HepG2 (cell line): ENCODE measurements around the gene MAJIN. TPM values are rescaled to one million over a fixed set of nuclear protein-coding genes. Genes with fewer than 3 reads are reported as not detected.

ENCODE experiments used
- ATAC-seq: fragments of 200-7000 bp; cut with Tn5 transposase; 3 replicates; pipeline ENCODE4 v1.9.1; 2020; ENCODE audit warnings: mild to moderate bottlenecking, moderate library complexity
- BruUV-seq: library from RNA; stranded (reverse); fragments of 400-500 nt; replicated peaks from 2 replicates; lab custom pipeline; 2021; lab: Mats Ljungman, UMichigan
- CTCF ChIA-PET: fragments of 300-600 bp; formaldehyde crosslinking; extraction: SDS; loops from one replicate; lab custom pipeline; 2021; ENCODE audit warnings: low total read pairs, inconsistent platforms, low intra/inter-chr PET ratio; lab: Yijun Ruan, JAX
- POLR2A ChIA-PET: fragments of 350-600 bp; sonication (Branson Sonifier 250); formaldehyde crosslinking; loops from one replicate; lab custom pipeline; 2020; ENCODE audit warnings: antibody characterized with exemption, inconsistent platforms; lab: Yijun Ruan, JAX
- DNase-seq: peaks from one replicate; pipeline ENCODE4 v3.0.0-alpha.2; 2015; ENCODE audit warnings: low spot score
- FAIRE-seq: peaks from 3 replicates; lab custom pipeline; 2011; peaks lifted over from hg19 to GRCh38; lab: Jason Lieb, UNC
- H2AFZ ChIP-seq: one replicate; pipeline ENCODE4 v1.6.1; 2011; ENCODE audit warnings: low read length, inconsistent platforms
- H3K27ac ChIP-seq: fragments of 300-600 bp; 3 replicates; pipeline ENCODE4 v1.8.0; 2011; ENCODE audit warnings: mixed run types, mild to moderate bottlenecking, mixed read lengths, low read length, inconsistent platforms; ENCODE audit not compliant: insufficient read depth; ENCODE audit errors: extremely low read length
- H3K27me3 ChIP-seq, 2 experiments: fragments of 200-600 bp in 1 of 2; 2 replicates in 1 of 2; 3 replicates in 1 of 2; pipeline versions ENCODE4 v1.6.0 to v1.8.0; 2011; ENCODE audit warnings: low read length in 2 of 2, mild to moderate bottlenecking in 2 of 2, moderate library complexity in 2 of 2, inconsistent platforms in 1 of 2; ENCODE audit not compliant: insufficient read depth in 2 of 2, control insufficient read depth in 1 of 2
- H3K36me3 ChIP-seq, 2 experiments: fragments of 200-600 bp in 1 of 2; replicated peaks in 1 of 2; 2 replicates in 1 of 2; 3 replicates in 1 of 2; pipeline versions ENCODE4 v1.5.1 to v1.8.0; 2011; ENCODE audit warnings: low read length in 2 of 2, inconsistent platforms in 1 of 2; ENCODE audit not compliant: insufficient read depth in 2 of 2, control insufficient read depth in 1 of 2
- H3K4me1 ChIP-seq: 2 replicates; pipeline ENCODE4 v1.5.1; 2012; ENCODE audit warnings: low read length, inconsistent platforms; ENCODE audit not compliant: insufficient read depth
- H3K4me2 ChIP-seq: 2 replicates; pipeline ENCODE4 v1.6.0; 2011; ENCODE audit warnings: low read depth, low read length, inconsistent platforms
- H3K4me3 ChIP-seq, 3 experiments: fragments of 200-600 bp in 1 of 3; sonication (generic), shearing (Covaris generic) in 1 of 3; replicated peaks in 1 of 3; 2 replicates each; pipeline ENCODE4 v1.5.1; 2011 to 2016; ENCODE audit warnings: low read length in 3 of 3, inconsistent platforms in 2 of 3, low read depth in 2 of 3, mild to moderate bottlenecking in 2 of 3, control low read depth in 1 of 3, mixed read lengths in 1 of 3; ENCODE audit not compliant: insufficient read depth in 1 of 3
- H3K79me2 ChIP-seq: one replicate; pipeline ENCODE4 v1.6.1; 2011; ENCODE audit warnings: low read length, inconsistent platforms; ENCODE audit not compliant: insufficient read depth
- H3K9ac ChIP-seq: 2 replicates; pipeline ENCODE4 v1.6.0; 2011; ENCODE audit warnings: mild to moderate bottlenecking, low read depth, low read length, inconsistent platforms; ENCODE audit not compliant: insufficient read depth
- H3K9me3 ChIP-seq: 2 replicates; pipeline ENCODE4 v1.5.1; 2012; ENCODE audit warnings: mild to moderate bottlenecking, low read length
- H4K20me1 ChIP-seq: 2 replicates; pipeline ENCODE4 v1.6.0; 2011; ENCODE audit warnings: inconsistent platforms, mild to moderate bottlenecking, low read length, moderate library complexity; ENCODE audit not compliant: insufficient read depth
- BRD4 ChIP-seq: sonication (generic); formaldehyde crosslinking; IDR thresholded peaks from 2 replicates; pipeline ENCODE4 v1.4.0; 2020; ENCODE audit warnings: missing genetic modification reagents
- ERF ChIP-seq: IDR thresholded peaks from 2 replicates; pipeline ENCODE4 v1.6.1; 2018; ENCODE audit warnings: missing biosample characterization, missing genetic modification reagents
- HIVEP1 ChIP-seq: sonication (generic); formaldehyde crosslinking; IDR thresholded peaks from 2 replicates; pipeline ENCODE4 v1.4.0; 2020; ENCODE audit warnings: mild to moderate bottlenecking, missing genetic modification reagents
- KDM5A ChIP-seq: fragments of 200-600 bp; sonication (generic); IDR thresholded peaks from 2 replicates; pipeline ENCODE4 v1.7.0; 2018; ENCODE audit warnings: antibody characterized with exemption, mild to moderate bottlenecking, low read length, borderline replicate concordance
- NFYB ChIP-seq: sonication (generic); formaldehyde crosslinking; IDR thresholded peaks from 2 replicates; pipeline ENCODE4 v1.4.0; 2020; ENCODE audit warnings: missing genetic modification reagents
- RBAK ChIP-seq: sonication (generic); formaldehyde crosslinking; IDR thresholded peaks from 2 replicates; pipeline ENCODE4 v1.5.1; 2020; ENCODE audit warnings: mild to moderate bottlenecking, missing genetic modification reagents
- TAF15 ChIP-seq: fragments of 200-400 bp; formaldehyde crosslinking; IDR thresholded peaks from one replicate; pipeline ENCODE4 v1.6.1; 2018; ENCODE audit warnings: mild to moderate bottlenecking, low read depth, low read length; ENCODE audit not compliant: poor library complexity, severe bottlenecking
- THYN1 ChIP-seq: sonication (generic); formaldehyde crosslinking; IDR thresholded peaks from 2 replicates; pipeline ENCODE4 v1.8.1; 2023; ENCODE audit warnings: low read depth, mild to moderate bottlenecking, moderate library complexity, missing genetic modification reagents, borderline replicate concordance
- TOE1 ChIP-seq: sonication (generic); formaldehyde crosslinking; IDR thresholded peaks from 2 replicates; pipeline ENCODE4 v1.4.0; 2020; ENCODE audit warnings: mild to moderate bottlenecking, missing genetic modification reagents
- ZEB1 ChIP-seq: IDR thresholded peaks from 2 replicates; pipeline ENCODE4 v1.6.1; 2012; ENCODE audit warnings: mild to moderate bottlenecking, low read depth, inconsistent platforms; ENCODE audit not compliant: insufficient replicate concordance
- ZMAT3 ChIP-seq: sonication (generic); formaldehyde crosslinking; conservative IDR thresholded peaks from 2 replicates; pipeline ENCODE4 v1.7.0; 2021; ENCODE audit warnings: missing genetic modification reagents
- ZNF766 ChIP-seq: sonication (generic); formaldehyde crosslinking; IDR thresholded peaks from 2 replicates; pipeline ENCODE4 v1.5.0; 2020; ENCODE audit warnings: missing genetic modification reagents, borderline replicate concordance
- WGBS: methylation state at CpG from one replicate; pipeline ENCODE4 v1.1.6; 2017; ENCODE audit warnings: low lambda C conversion rate; 5-methylcytosine and 5-hydroxymethylcytosine counted together
- in situ Hi-C: cut with HindIII; loops from 2 replicates; pipeline ENCODE4 v1.10.0; 2017; ENCODE audit warnings: low pct_unique_long_range_greater_than_20kb; ENCODE audit not compliant: extremely low pct_ligation_motif_present
- intact Hi-C: fragments of 100-400 bp; cut with micrococcal nuclease; formaldehyde crosslinking; loops from one replicate; pipeline ENCODE4 v1.10.0; 2022; ENCODE audit not compliant: unreplicated experiment
- polyA plus RNA-seq, 8 experiments: library from polyadenylated mRNA; depleted of rRNA in 3 of 8; stranded (reverse) in 7 of 8; unstranded in 1 of 8; fragments of >200 nt; fragmentation: Illumina TruSeq in 4 of 8; extraction: Trizol in 4 of 8; gene quantifications; 2 replicates each; pipeline versions ENCODE4 v1.2.1 to v1.2.3, GENCODE V29; 2011 to 2016; ENCODE audit warnings: low read depth in 4 of 8, missing spikeins in 1 of 8, mixed read lengths in 1 of 8; ENCODE audit not compliant: insufficient read depth in 1 of 8
- total RNA-seq, 5 experiments: library from RNA; depleted of rRNA; stranded (reverse); fragments of >200 nt; fragmentation: Illumina TruSeq; extraction: Trizol; gene quantifications; 2 replicates each; pipeline ENCODE4 v1.2.3, GENCODE V29; 2016; ENCODE audit warnings: low read depth in 1 of 5
- TF ChIP-seq, protein P1 (sequence below): sonication (generic); formaldehyde crosslinking; IDR thresholded peaks from 2 replicates; pipeline ENCODE4 v1.8.1; 2023; ENCODE audit warnings: mild to moderate bottlenecking, moderate library complexity, missing genetic modification reagents
- TF ChIP-seq, protein P2 (sequence below): sonication (generic); formaldehyde crosslinking; IDR thresholded peaks from 2 replicates; pipeline ENCODE4 v1.8.1; 2023; ENCODE audit warnings: missing genetic modification reagents, mild to moderate bottlenecking, borderline replicate concordance
- TF ChIP-seq, protein P3 (sequence below): sonication (generic); formaldehyde crosslinking; IDR thresholded peaks from 2 replicates; pipeline ENCODE4 v1.4.0; 2020; ENCODE audit warnings: missing genetic modification reagents

MAJIN gene
- total and polyA plus RNA-seq, 2 of the 13 experiments (the other 11 are each of a cell fraction or from before 2014, with no cell fraction given), result not detected

DNA sequence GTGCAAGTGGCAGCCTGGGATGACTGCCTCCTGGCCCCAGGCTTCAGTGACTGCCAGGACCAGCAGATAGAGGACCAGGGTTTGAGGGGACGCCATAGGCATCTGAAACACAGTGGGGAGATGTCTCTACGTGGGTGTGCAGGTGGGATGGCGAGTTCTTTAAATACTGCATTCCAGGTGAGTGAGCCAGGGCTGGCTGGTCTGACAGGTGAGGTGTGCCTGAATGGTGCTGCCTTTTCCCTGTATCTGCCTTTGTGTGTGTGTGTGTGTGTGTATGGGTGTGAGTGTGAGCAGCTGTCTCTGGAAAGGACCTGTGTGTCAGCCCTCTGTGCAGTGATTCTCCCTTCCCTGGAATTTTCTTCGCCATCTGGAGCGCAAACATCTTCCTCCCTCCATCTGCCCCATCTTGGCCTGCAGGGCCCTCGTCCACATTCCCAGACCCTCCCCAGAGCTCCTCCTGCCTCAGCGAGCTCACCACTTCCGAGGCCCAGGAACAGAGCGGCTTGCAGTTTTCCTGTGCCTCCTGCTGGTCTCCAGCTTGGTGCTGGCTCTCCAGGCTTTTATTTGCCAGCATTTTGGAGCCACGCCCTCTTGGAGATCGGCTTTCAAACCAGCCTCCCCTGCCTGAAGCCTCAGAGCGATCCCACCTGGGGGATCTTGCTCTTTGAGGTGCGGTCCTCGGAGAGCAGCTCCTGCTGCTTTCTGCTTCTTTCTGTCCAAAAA, 36.4 kb downstream of the MAJIN start, which contains the start of gene GPHA2 (continued):
- TF ChIP-seq ERF (CRISPR knock-in tag) (peak; percentile 64), TOE1 (CRISPR knock-in tag) (0 out of 2 replicates have a peak, but pooled peaks have one; percentile 60), THYN1 (CRISPR knock-in tag) (no peak), RBAK (CRISPR knock-in tag) (no peak), ZEB1 (peak; percentile 41)
- TF ChIP-seq, all 625 proteins: peak for 65

DNA sequence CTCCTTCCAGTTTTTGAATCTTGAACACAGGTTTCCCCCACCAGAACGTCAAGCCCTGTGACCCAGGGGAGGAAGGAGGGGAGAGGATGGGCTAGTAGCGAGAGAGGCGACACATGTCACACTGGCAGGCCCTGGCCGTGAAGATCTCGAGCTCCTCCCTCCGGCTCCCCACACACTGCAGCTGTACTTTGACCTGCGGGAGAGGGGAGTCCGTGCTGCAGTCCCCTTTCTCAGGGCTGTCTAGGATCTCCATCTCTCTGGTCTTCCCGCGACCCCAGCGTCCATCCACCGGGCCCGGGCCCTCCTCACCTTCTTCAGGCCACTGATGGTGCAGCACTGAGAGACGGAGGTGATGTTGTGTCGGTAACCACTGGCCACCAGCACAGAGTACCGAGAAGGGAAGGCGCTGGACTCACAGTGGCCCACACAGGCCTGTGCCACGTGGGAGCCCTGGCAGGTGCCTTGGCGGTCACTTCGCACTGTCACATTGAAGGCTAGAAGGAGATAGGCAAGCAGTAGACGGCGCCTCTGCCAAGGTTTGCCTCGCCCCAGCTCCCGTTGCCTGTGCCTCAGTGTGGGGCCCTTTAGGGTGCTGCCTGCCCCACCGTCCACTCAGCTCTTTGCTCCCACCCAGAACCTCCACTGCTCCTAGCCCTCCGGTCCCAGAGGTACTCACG, 37.1 kb downstream of the MAJIN start:
- 3% methylated on average over 13 of the region's 27 CpGs for WGBS
- FAIRE-seq, result peak; percentile 73
- TF ChIP-seq, protein P1, sequence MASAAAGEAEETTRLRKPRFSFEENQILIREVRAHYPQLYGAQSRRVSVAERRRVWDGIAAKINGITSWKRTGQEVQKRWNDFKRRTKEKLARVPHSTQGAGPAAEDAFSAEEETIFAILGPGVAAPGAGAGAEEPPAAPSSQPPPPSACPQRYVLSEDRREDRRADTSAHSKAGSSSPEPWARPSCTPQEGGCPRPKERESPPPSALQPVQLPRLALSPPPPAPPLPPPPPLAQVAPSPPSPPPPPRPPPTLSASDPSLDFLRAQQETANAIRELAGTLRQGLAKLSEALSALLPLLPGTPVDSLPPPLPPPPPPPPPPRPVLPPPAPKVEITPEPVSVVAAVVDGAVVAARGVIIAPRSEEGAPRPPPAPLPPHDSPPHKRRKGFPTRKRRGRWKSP, result no peak
- TF ChIP-seq ZMAT3, result no peak
- TF ChIP-seq, protein P2, sequence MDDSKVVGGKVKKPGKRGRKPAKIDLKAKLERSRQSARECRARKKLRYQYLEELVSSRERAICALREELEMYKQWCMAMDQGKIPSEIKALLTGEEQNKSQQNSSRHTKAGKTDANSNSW (CRISPR knock-in tag), result no peak
- no peak for TF ChIP-seq KDM5A
- TF ChIP-seq, protein P3, sequence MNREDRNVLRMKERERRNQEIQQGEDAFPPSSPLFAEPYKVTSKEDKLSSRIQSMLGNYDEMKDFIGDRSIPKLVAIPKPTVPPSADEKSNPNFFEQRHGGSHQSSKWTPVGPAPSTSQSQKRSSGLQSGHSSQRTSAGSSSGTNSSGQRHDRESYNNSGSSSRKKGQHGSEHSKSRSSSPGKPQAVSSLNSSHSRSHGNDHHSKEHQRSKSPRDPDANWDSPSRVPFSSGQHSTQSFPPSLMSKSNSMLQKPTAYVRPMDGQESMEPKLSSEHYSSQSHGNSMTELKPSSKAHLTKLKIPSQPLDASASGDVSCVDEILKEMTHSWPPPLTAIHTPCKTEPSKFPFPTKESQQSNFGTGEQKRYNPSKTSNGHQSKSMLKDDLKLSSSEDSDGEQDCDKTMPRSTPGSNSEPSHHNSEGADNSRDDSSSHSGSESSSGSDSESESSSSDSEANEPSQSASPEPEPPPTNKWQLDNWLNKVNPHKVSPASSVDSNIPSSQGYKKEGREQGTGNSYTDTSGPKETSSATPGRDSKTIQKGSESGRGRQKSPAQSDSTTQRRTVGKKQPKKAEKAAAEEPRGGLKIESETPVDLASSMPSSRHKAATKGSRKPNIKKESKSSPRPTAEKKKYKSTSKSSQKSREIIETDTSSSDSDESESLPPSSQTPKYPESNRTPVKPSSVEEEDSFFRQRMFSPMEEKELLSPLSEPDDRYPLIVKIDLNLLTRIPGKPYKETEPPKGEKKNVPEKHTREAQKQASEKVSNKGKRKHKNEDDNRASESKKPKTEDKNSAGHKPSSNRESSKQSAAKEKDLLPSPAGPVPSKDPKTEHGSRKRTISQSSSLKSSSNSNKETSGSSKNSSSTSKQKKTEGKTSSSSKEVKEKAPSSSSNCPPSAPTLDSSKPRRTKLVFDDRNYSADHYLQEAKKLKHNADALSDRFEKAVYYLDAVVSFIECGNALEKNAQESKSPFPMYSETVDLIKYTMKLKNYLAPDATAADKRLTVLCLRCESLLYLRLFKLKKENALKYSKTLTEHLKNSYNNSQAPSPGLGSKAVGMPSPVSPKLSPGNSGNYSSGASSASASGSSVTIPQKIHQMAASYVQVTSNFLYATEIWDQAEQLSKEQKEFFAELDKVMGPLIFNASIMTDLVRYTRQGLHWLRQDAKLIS (CRISPR knock-in tag), result no peak
- TF ChIP-seq ZNF766 (CRISPR knock-in tag), result no peak
- TF ChIP-seq NFYB, result no peak
- no peak for TF ChIP-seq BRD4 (CRISPR knock-in tag)
- TF ChIP-seq HIVEP1 (CRISPR knock-in tag), result no peak
- no peak for TF ChIP-seq TAF15

More for the DNA sequence above, 37.1 kb downstream of the MAJIN start:
- Histone ChIP-seq H3K36me3 (peaks cover 0 to 1% of the 10 kb centered on the region in 2 experiments; a peak in 1 of 5 replicates), H3K4me1 (peaks cover 39% of the 10 kb centered on the region), H3K27me3 (peaks cover 0 to 7% of the 10 kb centered on the region in 2 experiments; a peak in 3 of 5 replicates), H3K4me3 (peak overlapping the region; percentile 52 to 71 (median 52); a peak in 5 of 6 replicates), H3K9ac (peak overlapping the region; percentile 66), H3K27ac (peak overlapping the region; percentile 12), H3K79me2 (no peaks in the 10 kb centered on the region), H4K20me1 (no peaks in the 10 kb centered on the region), H3K4me2 (peak overlapping the region; percentile 97), H2AFZ (no peak overlapping the region), H3K9me3 (no peaks in the 10 kb centered on the region)
- in situ Hi-C loops, result no loop called here
- ChIA-PET POLR2A (interaction anchor here (0.7 to 4.7 kb wide), 14 partner anchors 11 to 187 kb away, joined by 3 to 40 read pairs (median 4); partner anchors contain the start of genes ATG2A, BATF2, FAU and MEN1), CTCF (no interaction called here)
- ATAC-seq (peak; percentile 89), DNase-seq (peak; percentile 67)
- intact Hi-C loops, result loop anchor here (2.0 kb wide), 1 partner anchor 62 kb away; the partner anchor contains the start of gene BATF2
- TSS peak; percentile 73 for BruUV-seq
